ACC112 (cell line): ENCODE data around the gene TUBGCP6.
A peak's percentile ranks its signal among the peaks of the same experiment; 100 is the strongest.

Experiments used
- H2AFZ ChIP-seq: fragments of 200-600 bp; sonication (generic); one replicate; pipeline ENCODE4 v1.6.0; 2017; ENCODE audit warnings: antibody characterized with exemption, low read length; ENCODE audit not compliant: unreplicated experiment
- H3K27ac ChIP-seq: fragments of 200-600 bp; sonication (generic); 2 replicates; pipeline ENCODE4 v1.5.1; 2014; ENCODE audit warnings: low read depth, mild to moderate bottlenecking, antibody characterized with exemption, low read length, moderate library complexity
- H3K27me3 ChIP-seq: fragments of 200-600 bp; sonication (generic); 2 replicates; pipeline ENCODE4 v1.6.1; 2014; ENCODE audit warnings: mild to moderate bottlenecking, antibody characterized with exemption, low read length, moderate library complexity, mixed read lengths; ENCODE audit not compliant: insufficient read depth
- H3K36me3 ChIP-seq: fragments of 200-600 bp; sonication (generic); 2 replicates; pipeline ENCODE4 v1.6.1; 2016; ENCODE audit warnings: mild to moderate bottlenecking, antibody characterized with exemption, low read length, moderate library complexity, mixed read lengths; ENCODE audit not compliant: insufficient read depth
- H3K4me1 ChIP-seq: fragments of 200-600 bp; sonication (generic); one replicate; pipeline ENCODE4 v1.6.1; 2016; ENCODE audit warnings: low read length, mixed read lengths; ENCODE audit not compliant: insufficient read depth, unreplicated experiment, control insufficient read depth
- H3K4me3 ChIP-seq: fragments of 200-600 bp; sonication (generic); 2 replicates; pipeline ENCODE4 v1.5.1; 2014; ENCODE audit warnings: mild to moderate bottlenecking, low read depth, low read length
- H3K79me2 ChIP-seq: fragments of 200-600 bp; sonication (generic); one replicate; pipeline ENCODE4 v1.6.0; 2016; ENCODE audit warnings: low read length; ENCODE audit not compliant: control insufficient read depth, unreplicated experiment, insufficient read depth

TUBGCP6 gene

GRCh38 chr22:50269970-50270665 lies 25.3 kb upstream of the TUBGCP6 start, which contains the start of gene MAPK11:
Gene MAPK11 (minus strand): TSS chr22:50270380. CDS start chr22:50270292, 88 bp downstream.
- Histone ChIP-seq H3K4me3 (peak within 1 kb of the TSS; percentile 78), H3K27me3 (no peaks in the 10 kb centered on the region), H3K4me1 (peaks cover 20% of the 10 kb centered on the region), H3K36me3 (no peaks in the 10 kb centered on the region), H3K79me2 (no peaks in the 10 kb centered on the region), H3K27ac (no peak within 1 kb of the TSS), H2AFZ (peak within 1 kb of the TSS; percentile 50)

GRCh38 chr22:50269573-50269969 lies 24.7 kb upstream of the TUBGCP6 start:
- H3K79me2 ChIP-seq, result no peaks in the 10 kb centered on the region
- H2AFZ ChIP-seq, result peak overlapping the region; percentile 50
- no peak overlapping the region for H3K27ac ChIP-seq
- no peaks in the 10 kb centered on the region for H3K36me3 ChIP-seq
- peak overlapping the region; percentile 73 for H3K4me3 ChIP-seq
- H3K27me3 ChIP-seq, result no peaks in the 10 kb centered on the region
- peaks cover 20% of the 10 kb centered on the region for H3K4me1 ChIP-seq

GRCh38 chr22:50268655-50269113 lies 23.9 kb upstream of the TUBGCP6 start:
- Histone ChIP-seq H3K4me1 (peaks cover 20% of the 10 kb centered on the region), H2AFZ (no peak overlapping the region), H3K4me3 (no peak overlapping the region; the same call in 1 of the 2 replicates)

GRCh38 chr22:50267591-50268390 lies 23.0 kb upstream of the TUBGCP6 start:
- Histone ChIP-seq H3K4me3 (peak overlapping the region; percentile 57), H3K79me2 (no peaks in the 10 kb centered on the region), H3K4me1 (peaks cover 25% of the 10 kb centered on the region), H3K27ac (no peak overlapping the region), H2AFZ (no peak overlapping the region), H3K27me3 (no peaks in the 10 kb centered on the region), H3K36me3 (no peaks in the 10 kb centered on the region)

More at GRCh38 chr22:50268655-50269113, 23.9 kb upstream of the TUBGCP6 start:
- Histone ChIP-seq H3K36me3 (no peaks in the 10 kb centered on the region), H3K79me2 (no peaks in the 10 kb centered on the region), H3K27me3 (no peaks in the 10 kb centered on the region), H3K27ac (no peak overlapping the region)

- no peaks in the 10 kb centered on the region for H3K79me2 ChIP-seq
- H3K27me3 ChIP-seq, result no peaks in the 10 kb centered on the region
- H3K4me3 ChIP-seq, result no peak overlapping the region
Measured at GRCh38 chr22:50266994-50267393, 22.2 kb upstream of the TUBGCP6 start.

GRCh38 chr22:50264946-50265669 lies 20.3 kb upstream of the TUBGCP6 start:
- no peaks in the 10 kb centered on the region for H3K36me3 ChIP-seq
- peaks cover 27% of the 10 kb centered on the region for H3K4me1 ChIP-seq
- peaks cover under 1% of the 10 kb centered on the region for H3K79me2 ChIP-seq
- no peak overlapping the region for H2AFZ ChIP-seq
- H3K27me3 ChIP-seq, result no peaks in the 10 kb centered on the region
- H3K4me3 ChIP-seq, result no peak overlapping the region
- H3K27ac ChIP-seq, result no peak overlapping the region

More at GRCh38 chr22:50266994-50267393, 22.2 kb upstream of the TUBGCP6 start:
- Histone ChIP-seq H3K4me1 (peaks cover 33% of the 10 kb centered on the region), H3K27ac (no peak overlapping the region), H2AFZ (no peak overlapping the region), H3K36me3 (no peaks in the 10 kb centered on the region)

- Histone ChIP-seq H3K4me3 (no peak overlapping the region), H3K27ac (no peak overlapping the region), H2AFZ (no peak overlapping the region), H3K36me3 (no peaks in the 10 kb centered on the region), H3K27me3 (no peaks in the 10 kb centered on the region), H3K79me2 (peaks cover 4% of the 10 kb centered on the region), H3K4me1 (peaks cover 27% of the 10 kb centered on the region)
Measured at GRCh38 chr22:50264104-50264745, 19.4 kb upstream of the TUBGCP6 start.

GRCh38 chr22:50262973-50263617 lies 18.3 kb upstream of the TUBGCP6 start:
- H3K4me1 ChIP-seq, result peaks cover 16% of the 10 kb centered on the region
- no peak overlapping the region for H2AFZ ChIP-seq
- no peaks in the 10 kb centered on the region for H3K27me3 ChIP-seq
- no peaks in the 10 kb centered on the region for H3K36me3 ChIP-seq
- H3K79me2 ChIP-seq, result peaks cover 10% of the 10 kb centered on the region
- no peak overlapping the region for H3K27ac ChIP-seq
- no peak overlapping the region for H3K4me3 ChIP-seq

GRCh38 chr22:50262460-50262911 lies 17.7 kb upstream of the TUBGCP6 start:
- H3K27ac ChIP-seq, result no peak overlapping the region
- no peak overlapping the region for H2AFZ ChIP-seq
- peaks cover 10% of the 10 kb centered on the region for H3K79me2 ChIP-seq
- no peaks in the 10 kb centered on the region for H3K36me3 ChIP-seq
- no peaks in the 10 kb centered on the region for H3K27me3 ChIP-seq
- peaks cover 14% of the 10 kb centered on the region for H3K4me1 ChIP-seq
- no peak overlapping the region for H3K4me3 ChIP-seq
